ENCODE measurements around the gene NNT. TPM values are rescaled to one million over a fixed set of nuclear protein-coding genes. Genes with fewer than 3 reads are reported as not detected.

Gene NNT
- polyA plus RNA-seq, 3 donors = 17.1 to 47.2 (median 41.2) TPM

GRCh38 chr5:43646992-43647391 is 44.0 kb downstream of the NNT start:
- TF ChIP-seq CTCF (IDR thresholded peaks at IDR 0.05) = no peak
- H3K9me3 ChIP-seq (replicated peaks in 1 of 2; ENCODE audit: control insufficient read depth in 1 of 2, insufficient read depth in 1 of 2, low read length in 2 of 2) = no peaks in the 10 kb centered on the region
- no peak overlapping the region for H2AFZ ChIP-seq (ENCODE audit: insufficient read depth, low read depth, low read length, poor library complexity, severe bottlenecking)
- no peaks in the 10 kb centered on the region for H3K9me3 Mint-ChIP-seq
- no peaks in the 10 kb centered on the region for H3K4me1 Mint-ChIP-seq
- no peak for DNase-seq
- H3K27me3 ChIP-seq (ENCODE audit: control insufficient read depth in 2 of 2, insufficient read depth in 2 of 2, low read length in 2 of 2) = no peaks in the 10 kb centered on the region
- H3K36me3 ChIP-seq (replicated peaks in 1 of 2; ENCODE audit: control insufficient read depth in 1 of 2, insufficient read depth in 2 of 2, low read length in 2 of 2) = peaks cover 82 to 90% of the 10 kb centered on the region in 2 donors
- H3K4me2 ChIP-seq (replicated peaks; ENCODE audit: extremely low read depth, low read length, poor library complexity, severe bottlenecking) = no peak overlapping the region
- peaks cover 72 to 90% of the 10 kb centered on the region in 2 donors for H3K36me3 Mint-ChIP-seq
- no peaks in the 10 kb centered on the region for H4K20me1 ChIP-seq (ENCODE audit: insufficient read depth, low read length)
- peaks cover 3% of the 10 kb centered on the region for H3K79me2 ChIP-seq (ENCODE audit: insufficient read depth, low read length)
- H3K27me3 Mint-ChIP-seq (ENCODE audit: low read depth in 3 of 3) = no peaks in the 10 kb centered on the region
- no peak overlapping the region for H3K9ac ChIP-seq (ENCODE audit: insufficient read depth, low read length, poor library complexity, severe bottlenecking)
- intact Hi-C loops (cut with micrococcal nuclease) = no loop called here
- H3K4me1 ChIP-seq (ENCODE audit: control insufficient read depth in 1 of 2, insufficient read depth in 2 of 2, low read length in 2 of 2) = no peaks in the 10 kb centered on the region
- H3K4me3 Mint-ChIP-seq = no peak overlapping the region
- no peak overlapping the region for H3K27ac ChIP-seq (ENCODE audit: low read depth in 1 of 2, low read length in 2 of 2)
- H3K27ac Mint-ChIP-seq = no peak overlapping the region
- WGBS (ENCODE audit: insufficient coverage) = no CpG with 5 or more reads among the region's 1 CpG
- H3K4me3 ChIP-seq (replicated peaks in 1 of 3; ENCODE audit: low read depth in 2 of 3, low read length in 3 of 3) = no peak overlapping the region

GRCh38 chr5:43647789-43648188 is 44.8 kb downstream of the NNT start:
- Histone ChIP-seq H3K79me2 (ENCODE audit: insufficient read depth, low read length) (peaks cover 3% of the 10 kb centered on the region), H3K9me3 (replicated peaks in 1 of 2; ENCODE audit: control insufficient read depth in 1 of 2, insufficient read depth in 1 of 2, low read length in 2 of 2) (no peaks in the 10 kb centered on the region), H3K27me3 (ENCODE audit: control insufficient read depth in 2 of 2, insufficient read depth in 2 of 2, low read length in 2 of 2) (no peaks in the 10 kb centered on the region), H3K4me3 (replicated peaks in 1 of 3; ENCODE audit: low read depth in 2 of 3, low read length in 3 of 3) (no peak overlapping the region), H3K27ac (ENCODE audit: low read depth in 1 of 2, low read length in 2 of 2) (no peak overlapping the region), H3K4me1 (ENCODE audit: control insufficient read depth in 1 of 2, insufficient read depth in 2 of 2, low read length in 2 of 2) (no peaks in the 10 kb centered on the region), H3K4me2 (replicated peaks; ENCODE audit: extremely low read depth, low read length, poor library complexity, severe bottlenecking) (no peak overlapping the region), H3K9ac (ENCODE audit: insufficient read depth, low read length, poor library complexity, severe bottlenecking) (no peak overlapping the region), H2AFZ (ENCODE audit: insufficient read depth, low read depth, low read length, poor library complexity, severe bottlenecking) (no peak overlapping the region), H4K20me1 (ENCODE audit: insufficient read depth, low read length) (no peaks in the 10 kb centered on the region), H3K36me3 (replicated peaks in 1 of 2; ENCODE audit: control insufficient read depth in 1 of 2, insufficient read depth in 2 of 2, low read length in 2 of 2) (peaks cover 90 to 93% of the 10 kb centered on the region in 2 donors)
- DNase-seq = no peak
- Mint-ChIP-seq H3K4me1 (no peaks in the 10 kb centered on the region), H3K36me3 (peaks cover 77 to 93% of the 10 kb centered on the region in 2 donors), H3K9me3 (no peaks in the 10 kb centered on the region), H3K27ac (no peak overlapping the region), H3K27me3 (ENCODE audit: low read depth in 3 of 3) (no peaks in the 10 kb centered on the region), H3K4me3 (no peak overlapping the region)
- intact Hi-C loops (cut with micrococcal nuclease) = no loop called here
- TF ChIP-seq CTCF (IDR thresholded peaks at IDR 0.05) = no peak
